ENCODE measurements around the gene IFT27.

The IFT27 gene, protein sequence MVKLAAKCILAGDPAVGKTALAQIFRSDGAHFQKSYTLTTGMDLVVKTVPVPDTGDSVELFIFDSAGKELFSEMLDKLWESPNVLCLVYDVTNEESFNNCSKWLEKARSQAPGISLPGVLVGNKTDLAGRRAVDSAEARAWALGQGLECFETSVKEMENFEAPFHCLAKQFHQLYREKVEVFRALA

DNA sequence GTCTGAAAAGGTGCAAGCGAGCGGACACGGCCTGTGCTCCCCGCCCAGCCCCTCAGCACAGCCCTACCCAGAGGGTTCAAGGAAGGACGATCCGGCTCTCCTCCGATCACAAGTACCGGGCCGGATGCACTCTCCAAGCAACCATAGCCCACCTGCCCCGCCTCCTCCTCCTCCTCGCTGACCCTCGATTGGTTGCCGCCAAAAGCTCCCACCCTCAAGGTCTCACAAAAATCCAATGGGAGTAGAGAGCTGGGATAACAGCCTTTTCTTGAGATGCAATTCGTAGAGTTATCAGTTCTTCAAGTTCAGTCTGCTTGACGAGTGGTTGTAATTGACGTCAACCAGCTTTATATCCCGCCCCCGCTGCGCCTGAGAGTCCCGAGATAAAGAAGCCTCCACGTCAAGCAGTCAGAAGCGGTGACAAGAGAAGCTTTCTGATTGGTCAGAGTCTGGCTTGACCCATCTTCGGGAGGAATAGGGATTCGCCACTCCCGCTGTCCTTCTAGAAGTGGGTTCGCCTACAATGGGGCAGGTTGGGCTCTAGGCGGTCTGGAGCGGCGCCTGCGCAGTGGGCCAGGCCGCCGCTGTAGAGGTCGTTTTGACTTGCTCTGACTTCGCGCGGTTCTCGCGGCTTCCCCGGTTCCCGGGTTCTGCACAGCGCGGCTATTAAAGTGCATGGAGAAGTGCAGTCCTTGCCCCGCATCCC is at the start of gene IFT27:
Gene IFT27 (minus strand): TSS at position 156 of the 706 bp plus-strand sequence. CDS start 412 bp downstream, outside the sequence.
- DNase-seq (ENCODE audit: low read depth, low spot score): peak; percentile 100

DNA sequence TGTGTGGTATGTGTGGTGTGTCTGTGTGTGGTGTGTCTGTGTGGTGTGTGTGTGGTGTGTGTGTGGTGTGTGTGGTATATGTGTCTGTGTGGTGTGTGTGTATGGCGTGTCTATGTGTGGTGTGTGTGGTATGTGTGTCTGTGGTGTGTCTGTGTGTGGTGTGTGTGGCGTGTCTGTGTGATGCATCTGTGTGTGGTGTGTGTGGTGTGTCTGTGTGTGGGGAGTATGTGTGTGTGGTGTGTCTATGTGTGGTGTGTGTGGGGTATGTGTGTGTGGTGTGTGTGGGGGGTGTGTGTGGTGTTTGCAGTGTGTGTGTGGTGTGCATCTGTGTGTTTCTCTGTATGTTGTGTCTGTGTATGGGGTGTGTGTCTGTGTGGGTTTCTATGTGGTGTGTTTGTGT is 48.7 kb upstream of the IFT27 start:
- DNase-seq (ENCODE audit: low read depth, low spot score): no peak

DNA sequence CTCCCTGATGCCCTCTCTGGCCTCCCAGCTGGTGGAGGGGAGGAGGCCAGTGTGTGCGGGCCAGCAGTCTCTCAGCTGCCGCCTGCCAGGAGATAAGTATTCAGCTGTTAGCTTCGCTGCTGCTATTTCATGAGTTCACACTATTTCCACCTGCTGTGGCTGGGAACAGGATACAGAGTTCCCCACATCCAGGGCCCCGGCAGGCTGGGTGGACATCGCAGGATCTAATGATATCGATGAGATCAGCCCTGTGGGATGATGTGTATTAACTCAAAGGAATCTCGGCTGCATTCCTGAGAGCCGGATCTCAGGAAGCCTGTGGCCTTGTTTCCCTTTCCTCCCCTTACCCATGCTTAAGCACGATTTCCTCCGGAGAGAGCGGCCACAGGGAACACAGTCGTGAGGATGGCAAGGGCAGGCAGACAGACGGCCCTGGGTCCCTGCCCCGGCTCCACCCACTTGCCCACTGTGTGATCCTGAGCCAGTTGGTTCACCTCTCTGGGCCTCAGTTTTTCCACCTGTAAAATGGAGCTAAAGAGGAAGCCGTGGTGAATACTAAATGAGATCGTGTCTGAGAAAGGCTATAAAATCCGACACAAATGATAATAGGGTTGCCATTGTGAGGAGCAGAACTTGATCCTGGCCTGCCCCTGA is 47.4 kb upstream of the IFT27 start:
- no peak for DNase-seq (ENCODE audit: low read depth, low spot score)

DNA sequence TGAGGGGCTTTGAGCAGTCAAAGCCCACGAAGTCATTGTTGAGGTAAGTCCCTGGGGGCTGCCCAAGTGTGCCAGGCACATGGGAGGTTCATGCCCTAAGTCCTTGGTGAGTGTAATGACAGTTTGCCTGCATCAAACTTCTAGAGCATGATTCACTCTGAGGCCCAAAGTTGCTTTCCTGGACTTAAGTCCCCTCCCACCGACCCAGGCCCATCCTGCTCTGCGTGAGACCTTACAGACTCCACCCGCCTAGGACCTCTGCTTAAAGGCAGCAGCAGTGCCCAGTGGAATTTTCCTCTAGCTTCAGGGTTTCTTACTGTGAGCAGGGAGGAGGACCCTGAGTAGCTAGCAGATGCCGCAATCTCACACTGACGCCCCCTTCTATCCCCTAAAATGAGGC is 46.7 kb upstream of the IFT27 start:
- no peak for DNase-seq (ENCODE audit: low read depth, low spot score)

DNA sequence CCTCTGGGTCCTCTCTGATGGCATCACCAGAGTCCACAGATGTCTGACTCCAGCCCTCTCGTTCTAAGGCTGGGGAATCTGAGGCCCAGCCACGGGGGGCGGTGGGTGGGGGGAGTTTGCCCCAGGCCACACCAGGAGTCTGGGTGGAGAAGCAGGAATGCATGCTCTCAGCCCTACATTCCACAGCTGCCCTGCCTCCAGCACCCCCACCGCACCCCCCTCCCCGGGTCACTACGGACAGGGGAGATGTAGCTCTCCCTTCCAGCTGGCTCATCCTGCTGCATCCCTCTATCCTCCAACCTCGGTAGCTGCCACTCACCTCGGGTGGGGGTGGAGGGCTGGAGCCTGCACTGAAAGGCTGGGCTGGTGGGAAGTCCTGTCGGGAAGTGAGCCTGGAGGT is 43.2 kb upstream of the IFT27 start:
- DNase-seq (ENCODE audit: low read depth, low spot score): no peak

DNA sequence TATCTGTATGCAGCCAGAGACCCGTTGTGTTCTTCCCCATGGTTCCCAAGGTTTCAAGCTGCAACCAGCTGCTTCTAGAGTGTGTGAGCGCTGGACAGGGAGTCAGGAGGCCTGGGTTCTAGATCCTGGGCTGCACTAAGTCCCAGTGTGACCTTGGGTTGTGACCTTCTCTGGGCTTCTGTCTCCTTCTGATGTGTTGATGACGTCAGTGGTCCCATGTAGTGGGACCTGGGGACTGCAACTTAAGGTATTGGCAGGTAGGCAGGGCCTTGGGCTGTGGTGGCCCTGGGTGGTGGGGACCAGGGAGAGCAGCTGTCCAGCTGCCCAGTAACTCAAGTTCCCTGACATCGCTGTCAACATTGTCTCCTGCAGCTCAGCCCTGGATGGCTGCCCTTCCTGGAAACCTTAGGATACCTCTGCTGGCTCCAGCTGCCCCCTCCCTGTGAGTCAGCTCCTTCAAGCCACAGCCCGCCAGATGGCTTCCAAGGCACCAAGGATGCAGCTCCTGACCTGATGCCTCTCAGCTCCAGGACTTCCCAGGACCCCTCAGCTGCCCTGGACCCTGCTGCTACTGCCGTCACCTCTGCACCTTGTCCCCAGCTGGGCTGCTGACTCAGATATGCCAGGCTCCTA is 42.2 kb upstream of the IFT27 start:
- DNase-seq (ENCODE audit: low read depth, low spot score): no peak

DNA sequence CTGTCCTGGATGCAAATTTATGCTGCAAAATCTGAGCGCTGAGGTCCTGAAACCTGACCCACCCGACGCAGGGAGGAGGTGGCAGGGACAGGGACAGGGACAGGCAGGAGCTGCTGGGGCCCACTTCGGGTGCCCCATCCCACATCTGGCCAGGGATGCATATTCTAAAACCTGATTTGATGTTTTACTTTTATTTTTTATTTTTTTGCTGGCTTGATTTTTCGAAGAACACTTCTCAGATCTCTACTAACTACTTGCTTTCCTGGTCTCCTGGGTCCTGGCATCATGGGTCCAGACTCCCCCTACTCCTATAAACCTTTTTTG is 41.6 kb upstream of the IFT27 start:
- DNase-seq (ENCODE audit: low read depth, low spot score): no peak

DNA sequence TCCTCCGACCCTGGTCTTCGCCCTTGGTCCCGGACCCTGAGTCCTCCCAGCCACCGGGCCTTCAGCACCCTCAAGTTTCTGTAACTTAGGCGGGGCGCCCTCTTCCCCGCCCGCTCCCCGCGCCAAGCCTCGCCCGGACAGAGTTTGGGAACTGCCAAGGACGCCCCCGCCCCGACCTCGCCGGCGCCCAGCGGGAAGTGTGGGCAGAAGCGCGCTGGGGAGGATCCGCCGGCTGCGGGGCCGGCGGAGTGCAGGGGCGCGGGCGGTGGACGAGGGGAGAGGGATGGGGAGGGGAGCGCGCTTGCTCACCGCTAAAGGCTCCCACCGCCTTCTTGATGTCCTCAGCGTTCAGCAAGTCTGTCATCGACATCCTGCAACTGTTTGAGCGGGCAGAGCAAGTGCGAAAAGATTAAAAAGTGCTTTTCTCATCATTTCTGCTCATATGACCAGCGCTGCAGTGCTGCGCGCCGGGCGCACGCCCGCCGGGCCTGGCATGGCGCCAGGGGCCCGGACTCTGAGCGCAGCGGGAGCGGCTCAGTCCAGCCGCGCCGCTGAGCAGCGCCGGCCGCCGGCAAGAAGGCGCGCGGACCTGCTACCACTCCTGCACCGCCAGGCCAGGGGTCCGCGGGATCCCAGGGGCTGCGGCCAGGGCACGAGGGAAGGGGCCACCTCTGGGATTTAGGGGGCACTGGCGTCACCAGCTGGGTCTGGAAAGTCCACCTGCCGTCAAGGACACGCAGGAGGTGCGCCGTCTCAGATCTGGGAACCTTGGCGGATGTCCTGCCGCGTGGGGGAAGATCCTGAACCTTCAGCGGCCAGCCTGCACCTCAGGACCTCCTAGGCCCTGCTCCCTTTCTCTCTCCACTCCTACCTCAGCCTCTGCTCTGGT is 41.0 kb upstream of the IFT27 start, which contains the start of gene PVALB:
Gene PVALB (minus strand): TSS at position 400 of the 889 bp plus-strand sequence. CDS start 30 bp downstream, at position 370.
- DNase-seq (ENCODE audit: low read depth, low spot score): no peak

DNA sequence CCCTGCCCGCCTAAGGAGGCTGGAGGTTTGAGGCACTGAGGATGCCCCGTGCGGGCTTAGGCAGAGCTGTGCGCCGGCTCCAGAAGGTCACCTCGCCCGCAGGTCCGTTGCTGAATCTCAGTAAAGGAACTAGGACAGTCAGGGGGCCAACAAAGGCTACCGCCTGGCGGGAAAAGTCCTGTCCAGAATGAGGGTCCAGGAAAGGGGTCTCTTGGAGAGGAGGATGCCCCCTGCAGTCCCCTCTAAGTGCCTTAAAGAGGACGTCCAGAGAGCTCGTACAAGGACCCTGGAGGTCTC is 40.4 kb upstream of the IFT27 start:
- DNase-seq (ENCODE audit: low read depth, low spot score): no peak

DNA sequence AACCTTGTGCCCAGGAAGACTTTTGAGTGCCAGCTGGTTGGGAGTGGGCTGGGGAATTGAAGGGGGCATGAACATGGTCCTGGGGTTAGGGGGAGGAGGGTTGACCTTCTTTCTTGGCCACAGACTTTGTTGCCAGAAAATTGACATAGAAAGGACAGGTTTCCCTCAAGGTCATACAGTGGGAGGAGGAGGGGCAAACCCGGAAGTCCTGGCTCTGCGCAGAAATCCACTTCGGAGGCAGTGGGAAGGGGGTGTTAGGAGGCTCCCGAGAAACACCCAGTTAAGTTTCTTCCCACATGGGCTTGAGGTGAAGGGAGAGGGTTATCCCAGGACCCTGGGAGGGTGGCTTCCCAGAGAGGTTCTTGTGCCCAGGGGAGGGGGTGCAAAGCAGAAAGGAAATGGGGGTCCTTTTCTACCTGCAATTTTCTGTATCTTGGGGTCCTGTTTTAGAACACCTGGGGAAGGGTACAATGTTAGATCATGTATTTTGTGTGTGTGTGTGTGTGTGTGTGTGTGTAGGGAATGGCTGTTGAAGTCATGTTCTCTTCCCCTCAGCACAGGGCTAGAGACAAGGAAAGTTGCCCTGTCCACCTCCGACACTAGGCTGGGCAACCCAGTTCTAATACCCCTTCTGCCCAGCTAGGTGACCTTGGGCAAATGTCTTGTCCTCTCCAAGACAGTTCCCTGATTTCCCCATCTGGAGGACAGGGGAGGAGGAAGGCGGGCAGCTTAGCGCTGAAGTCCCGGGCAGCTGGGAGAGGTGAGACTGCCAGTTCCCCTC is 39.8 kb upstream of the IFT27 start:
- no peak for DNase-seq (ENCODE audit: low read depth, low spot score)

DNA sequence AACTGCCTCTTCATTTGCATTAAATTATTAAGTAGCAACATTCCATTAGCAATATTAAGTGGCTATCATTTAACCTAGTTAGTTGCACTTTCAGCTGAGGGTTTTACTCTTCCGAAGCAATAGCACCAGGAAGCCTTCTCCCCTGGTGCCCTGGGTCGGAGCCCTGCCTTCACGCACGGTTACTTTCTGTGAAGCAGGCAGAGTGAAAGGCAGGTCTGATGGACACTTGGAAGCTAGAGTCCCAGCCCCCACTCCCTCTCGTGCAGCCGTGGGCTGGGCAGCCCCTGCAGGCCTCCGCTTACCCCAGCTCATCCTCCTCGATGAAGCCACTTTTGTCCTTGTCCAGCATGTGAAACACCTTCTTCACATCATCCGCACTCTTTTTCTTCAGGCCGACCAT is 38.9 kb upstream of the IFT27 start:
- DNase-seq (ENCODE audit: low read depth, low spot score): no peak

DNA sequence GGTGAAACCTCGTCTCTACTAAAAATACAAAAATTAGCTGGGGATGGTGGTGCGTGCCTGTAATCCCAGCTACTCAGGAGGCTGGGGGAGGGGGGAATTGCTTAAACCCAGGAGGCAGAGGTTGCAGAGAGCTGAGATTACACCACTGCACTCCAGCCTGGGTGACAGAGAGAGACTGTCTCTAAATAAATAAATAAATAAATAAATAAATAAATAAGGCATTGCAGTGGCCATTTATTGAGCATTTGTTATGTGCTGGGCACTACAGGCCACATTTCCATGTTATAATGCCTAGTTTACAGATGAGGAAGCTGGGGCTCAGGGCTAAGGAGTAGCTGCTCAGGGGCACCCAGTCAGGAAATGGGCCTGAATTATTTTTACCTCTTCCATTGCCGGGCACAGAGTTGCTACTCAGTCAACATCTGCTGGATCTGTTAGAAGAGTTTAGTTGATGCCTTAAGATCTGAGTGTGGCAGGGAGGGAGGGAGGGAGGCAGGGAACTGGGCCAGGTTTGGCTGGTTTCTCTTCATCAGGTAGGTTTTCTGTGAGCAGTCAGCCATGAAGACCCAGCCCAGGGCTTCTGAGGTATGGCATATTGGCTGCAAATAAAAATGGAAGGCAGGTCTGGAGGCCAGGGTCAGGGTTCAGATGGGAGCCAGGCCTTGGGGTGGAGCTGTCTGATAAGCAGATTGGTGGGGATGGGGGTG is 35.3 kb upstream of the IFT27 start:
- no peak for DNase-seq (ENCODE audit: low read depth, low spot score)

DNA sequence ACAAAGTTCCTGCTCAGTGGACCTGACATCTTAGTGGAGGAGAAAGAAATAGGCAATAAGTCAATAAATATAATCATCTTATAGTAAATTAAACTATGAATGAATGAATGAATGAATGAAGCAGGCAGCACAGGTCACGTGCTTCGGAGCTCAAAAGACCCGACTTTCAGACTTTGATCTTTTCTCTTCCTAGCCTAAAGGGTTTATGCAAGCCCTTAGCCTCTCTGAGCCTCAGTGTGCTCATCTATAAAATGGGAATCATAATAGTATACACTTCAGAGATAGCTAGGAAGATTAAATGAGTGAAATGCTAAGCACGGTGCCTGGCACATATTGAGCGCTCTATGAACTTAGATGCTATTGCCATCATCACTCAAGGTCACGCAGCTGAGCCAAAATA is 33.4 kb upstream of the IFT27 start:
- no peak for DNase-seq (ENCODE audit: low read depth, low spot score)

DNA sequence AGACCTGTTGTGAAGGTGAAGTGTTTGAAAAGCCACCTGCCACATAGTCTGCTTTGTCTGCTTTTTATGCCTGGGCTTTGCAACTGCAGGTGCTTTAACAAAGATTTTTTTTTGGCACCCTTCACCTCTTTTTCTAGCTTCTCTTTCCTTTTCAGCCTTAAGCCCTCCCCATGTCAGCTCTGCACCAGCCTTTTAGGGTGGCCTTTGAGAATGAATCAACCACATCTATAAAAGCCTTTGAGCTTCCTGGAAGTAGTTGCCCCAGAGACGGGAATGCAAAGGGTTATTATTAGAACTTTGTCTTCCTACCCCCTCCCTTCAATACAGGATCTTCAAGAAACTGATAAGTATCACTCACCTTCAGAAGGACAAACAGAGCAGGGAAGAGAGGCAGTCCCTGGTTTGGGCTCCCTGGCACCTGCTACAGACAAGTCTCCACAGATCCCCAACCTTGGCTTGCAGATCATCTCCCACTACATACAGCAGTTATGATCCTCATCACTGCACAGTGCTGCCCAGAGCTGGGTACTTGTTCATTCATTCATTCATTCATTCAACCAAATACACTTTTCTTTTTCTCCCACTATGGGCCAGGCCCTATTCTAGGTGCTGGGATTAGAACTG is 32.9 kb upstream of the IFT27 start:
- no peak for DNase-seq (ENCODE audit: low read depth, low spot score)

DNA sequence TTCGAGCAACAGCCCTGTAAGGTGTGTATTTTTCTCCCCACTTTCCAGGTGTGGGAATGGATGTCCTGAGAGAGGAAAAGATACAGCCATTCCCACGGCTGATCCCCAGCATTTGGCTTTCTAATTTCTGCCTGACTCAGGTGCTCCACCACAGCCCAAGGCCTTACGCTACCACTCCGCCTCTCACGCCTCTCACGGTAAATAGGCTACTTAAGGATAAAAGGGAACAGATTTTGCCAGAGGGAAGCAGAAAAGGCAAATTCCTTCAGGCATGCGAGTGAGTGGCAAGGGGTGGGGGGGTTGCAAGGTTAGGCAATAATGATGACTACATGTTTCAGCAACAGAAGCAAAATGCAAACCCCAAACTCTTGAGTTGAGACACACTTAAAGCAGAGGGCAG is 31.7 kb upstream of the IFT27 start:
- no peak for DNase-seq (ENCODE audit: low read depth, low spot score)

DNA sequence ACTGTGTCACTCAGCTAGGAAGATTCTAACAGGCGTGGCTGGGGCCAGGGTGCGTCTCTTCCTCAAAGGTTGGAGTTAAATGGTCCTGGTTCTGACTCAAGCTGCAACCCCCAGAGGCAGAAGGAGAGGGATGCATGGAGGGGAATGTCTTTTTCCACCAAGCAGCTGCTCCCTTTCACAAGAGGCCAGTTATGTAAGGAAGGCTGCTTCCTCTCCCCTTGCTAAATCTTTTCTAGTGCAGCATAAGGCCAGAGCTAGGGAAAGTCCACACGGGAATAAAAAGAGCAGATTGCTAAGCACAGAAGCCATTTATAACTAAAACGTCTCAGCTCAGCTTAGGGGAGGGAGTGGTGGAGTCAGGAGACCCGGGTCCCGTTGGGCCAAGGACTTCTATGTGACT is 30.9 kb upstream of the IFT27 start:
- no peak for DNase-seq (ENCODE audit: low read depth, low spot score)

DNA sequence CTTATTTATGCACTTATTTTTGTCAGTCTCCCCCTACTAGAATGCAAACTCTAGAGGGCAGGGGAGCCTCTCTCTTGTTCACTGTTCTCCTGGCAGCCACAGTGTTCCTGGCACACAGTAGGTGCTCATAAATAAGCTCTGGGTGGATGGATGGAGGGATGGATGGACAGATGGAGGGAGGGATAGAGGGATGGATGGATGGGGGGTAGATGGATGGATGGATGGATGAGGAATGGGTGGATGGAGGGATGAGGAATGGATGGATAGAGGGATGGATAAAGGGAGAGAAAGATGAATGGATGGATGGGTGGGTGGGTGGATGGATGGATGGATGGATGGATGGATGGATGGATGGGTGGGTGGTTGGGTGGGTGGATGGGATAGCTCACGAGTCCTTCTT is 27.4 kb upstream of the IFT27 start:
- no peak for DNase-seq (ENCODE audit: low read depth, low spot score)

DNA sequence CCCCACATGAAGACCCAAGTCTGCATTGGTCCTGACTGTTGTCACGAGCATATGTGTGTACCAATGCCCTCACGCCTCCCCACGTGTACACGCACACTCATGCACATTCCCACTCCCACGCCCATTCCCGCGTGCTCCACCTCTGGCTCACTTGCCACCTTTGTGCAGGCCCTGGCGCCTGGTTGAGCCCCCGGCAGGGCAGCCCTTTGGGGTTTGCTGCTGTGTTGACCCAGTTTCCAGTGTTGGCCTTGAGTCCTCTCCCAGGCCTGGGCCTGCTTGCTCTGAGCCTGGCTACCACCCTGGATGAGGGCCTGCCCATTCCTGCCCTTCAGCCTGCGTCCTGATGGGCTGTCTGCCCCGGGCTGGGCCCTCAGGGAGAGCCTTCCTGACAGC is 22.8 kb upstream of the IFT27 start:
- no peak for DNase-seq (ENCODE audit: low read depth, low spot score)

DNA sequence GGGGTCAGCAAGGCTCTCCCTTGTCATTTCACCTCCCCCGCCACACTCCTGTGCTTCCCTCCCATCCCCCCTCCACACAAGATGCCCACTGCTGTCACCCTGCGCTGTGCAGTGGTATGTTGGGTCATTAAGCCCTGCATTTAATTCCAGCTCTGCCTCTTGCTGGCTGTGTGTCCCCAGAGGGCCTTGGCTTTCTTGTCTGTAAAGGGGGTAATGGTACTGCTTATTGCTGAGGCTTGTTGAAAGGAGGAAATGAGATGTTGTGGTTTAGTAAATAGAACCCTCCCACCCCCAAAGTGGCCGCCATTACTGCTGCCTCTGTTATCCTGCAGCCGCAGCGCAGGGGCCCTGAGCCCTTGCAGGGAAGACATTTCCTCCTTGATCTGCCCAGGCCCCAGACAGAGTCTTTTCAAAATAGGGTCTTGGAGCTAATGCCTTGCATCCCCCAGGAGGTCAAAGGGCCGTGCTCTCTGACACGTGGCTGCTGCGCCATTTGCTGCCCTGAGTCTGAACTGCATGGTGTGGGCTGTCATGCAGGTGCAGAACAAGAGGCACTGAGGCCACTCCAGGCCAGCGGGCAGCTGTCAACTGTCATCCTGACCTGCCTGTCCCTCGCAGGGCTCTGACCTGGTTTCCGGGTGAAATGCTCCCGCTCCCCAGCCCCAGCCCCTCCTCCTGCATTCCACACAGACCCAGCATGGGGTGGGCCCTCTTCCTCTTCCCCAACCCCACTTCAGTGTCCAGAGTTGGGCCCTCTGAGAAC is 22.2 kb upstream of the IFT27 start:
- no peak for DNase-seq (ENCODE audit: low read depth, low spot score)
